ENCODE results near the gene RET.

The RET gene

GRCh38 chr10:43045631-43046287, 31.1 kb upstream of the RET start:
- H3K9ac ChIP-seq (ENCODE audit: low read depth, low read length, poor library complexity) = no peak overlapping the region
- H3K27ac ChIP-seq (replicated peaks; ENCODE audit: low read length) = no peak overlapping the region
- H3K9me3 ChIP-seq (replicated peaks in 1 of 2; ENCODE audit: control insufficient read depth in 2 of 2, insufficient read depth in 1 of 2, low read depth in 1 of 2, low read length in 2 of 2) = no peaks in the 10 kb centered on the region
- H4K91ac ChIP-seq (ENCODE audit: low read depth, low read length, poor library complexity) = no peak overlapping the region
- H3K18ac ChIP-seq (ENCODE audit: low read length) = peak overlapping the region; percentile 80
- peak overlapping the region; percentile 41 for H2BK12ac ChIP-seq (ENCODE audit: low read length)
- no peak overlapping the region for H3K4me2 ChIP-seq (ENCODE audit: insufficient read depth, low read length, poor library complexity, severe bottlenecking)
- H3K23ac ChIP-seq (ENCODE audit: low read depth, low read length, poor library complexity) = peak overlapping the region; percentile 91
- H3K4me3 ChIP-seq (ENCODE audit: low read length in 2 of 2) = no peak overlapping the region
- peak overlapping the region; percentile 38 for H3K14ac ChIP-seq (ENCODE audit: low read length)
- no peak overlapping the region for H2AFZ ChIP-seq (ENCODE audit: low read length)
- H4K8ac ChIP-seq (ENCODE audit: low read depth, low read length) = no peak overlapping the region
- no CpG with 5 or more reads among the region's 11 CpGs for WGBS, 2 donors (ENCODE audit: extremely low coverage in 2 of 2, insufficient read length in 2 of 2, insufficient replicate concordance in 1 of 2)
- H3K79me1 ChIP-seq (ENCODE audit: low read depth, low read length) = peaks cover 2% of the 10 kb centered on the region
- no peak for DNase-seq (ENCODE audit: low spot score)
- H2BK15ac ChIP-seq (ENCODE audit: low read length) = peak overlapping the region; percentile 37
- peak overlapping the region; percentile 88 for H2AK5ac ChIP-seq (ENCODE audit: low read depth, low read length)
- H2BK5ac ChIP-seq (ENCODE audit: low read length) = peak overlapping the region; percentile 75
- H3K36me3 ChIP-seq (replicated peaks in 1 of 2; ENCODE audit: control insufficient read depth in 2 of 2, insufficient read depth in 2 of 2, low read length in 2 of 2) = no peaks in the 10 kb centered on the region
- peaks cover 2 to 10% of the 10 kb centered on the region in 2 donors for H3K4me1 ChIP-seq (ENCODE audit: control insufficient read depth in 2 of 2, insufficient read depth in 1 of 2, low read depth in 1 of 2, low read length in 2 of 2)
- H3K27me3 ChIP-seq (ENCODE audit: control insufficient read depth in 3 of 3, insufficient read depth in 3 of 3, low read depth in 1 of 3, low read length in 3 of 3) = no peaks in the 10 kb centered on the region
- H3K4ac ChIP-seq (ENCODE audit: low read length) = no peak overlapping the region
- no peak overlapping the region for H2BK120ac ChIP-seq (ENCODE audit: low read depth, low read length)

- no peak overlapping the region for H3K4me3 ChIP-seq (ENCODE audit: low read length in 2 of 2)
These were observed 30.4 kb upstream of the RET start for GRCh38 chr10:43046288-43046991.

GRCh38 chr10:43047288-43047970, 29.4 kb upstream of the RET start:
- H3K9me3 ChIP-seq (replicated peaks in 1 of 2; ENCODE audit: control insufficient read depth in 2 of 2, insufficient read depth in 1 of 2, low read depth in 1 of 2, low read length in 2 of 2) = no peaks in the 10 kb centered on the region
- no peak overlapping the region for H3K27ac ChIP-seq (replicated peaks; ENCODE audit: low read length)
- H3K36me3 ChIP-seq (replicated peaks in 1 of 2; ENCODE audit: control insufficient read depth in 2 of 2, insufficient read depth in 2 of 2, low read length in 2 of 2) = no peaks in the 10 kb centered on the region
- no peak overlapping the region for H2BK120ac ChIP-seq (ENCODE audit: low read depth, low read length)
- no peak overlapping the region for H4K91ac ChIP-seq (ENCODE audit: low read depth, low read length, poor library complexity)
- H2BK15ac ChIP-seq (ENCODE audit: low read length) = no peak overlapping the region
- H3K27me3 ChIP-seq (ENCODE audit: control insufficient read depth in 3 of 3, insufficient read depth in 3 of 3, low read depth in 1 of 3, low read length in 3 of 3) = no peaks in the 10 kb centered on the region
- no peak overlapping the region for H2AK5ac ChIP-seq (ENCODE audit: low read depth, low read length)
- no peak overlapping the region for H3K9ac ChIP-seq (ENCODE audit: low read depth, low read length, poor library complexity)
- H3K4me1 ChIP-seq (ENCODE audit: control insufficient read depth in 2 of 2, insufficient read depth in 1 of 2, low read depth in 1 of 2, low read length in 2 of 2) = peaks cover 2 to 8% of the 10 kb centered on the region in 2 donors
- H3K18ac ChIP-seq (ENCODE audit: low read length) = no peak overlapping the region
- DNase-seq (ENCODE audit: low spot score) = no peak
- no peak overlapping the region for H4K8ac ChIP-seq (ENCODE audit: low read depth, low read length)
- H3K4me3 ChIP-seq (ENCODE audit: low read length in 2 of 2) = no peak overlapping the region
- H3K14ac ChIP-seq (ENCODE audit: low read length) = no peak overlapping the region
- no CpG with 5 or more reads among the region's 8 CpGs for WGBS, 2 donors (ENCODE audit: extremely low coverage in 2 of 2, insufficient read length in 2 of 2, insufficient replicate concordance in 1 of 2)
- H2BK5ac ChIP-seq (ENCODE audit: low read length) = no peak overlapping the region
- no peaks in the 10 kb centered on the region for H3K79me1 ChIP-seq (ENCODE audit: low read depth, low read length)
- H2AFZ ChIP-seq (ENCODE audit: low read length) = no peak overlapping the region
- H3K4ac ChIP-seq (ENCODE audit: low read length) = no peak overlapping the region
- no peak overlapping the region for H3K4me2 ChIP-seq (ENCODE audit: insufficient read depth, low read length, poor library complexity, severe bottlenecking)
- no peak overlapping the region for H2BK12ac ChIP-seq (ENCODE audit: low read length)
- no peak overlapping the region for H3K23ac ChIP-seq (ENCODE audit: low read depth, low read length, poor library complexity)

More at GRCh38 chr10:43046288-43046991, 30.4 kb upstream of the RET start:
- no peak overlapping the region for H2BK5ac ChIP-seq (ENCODE audit: low read length)
- H2AFZ ChIP-seq (ENCODE audit: low read length) = no peak overlapping the region
- no CpG with 5 or more reads among the region's 14 CpGs for WGBS, 2 donors (ENCODE audit: extremely low coverage in 2 of 2, insufficient read length in 2 of 2, insufficient replicate concordance in 1 of 2)
- H2AK5ac ChIP-seq (ENCODE audit: low read depth, low read length) = peak overlapping the region; percentile 88
- no peak overlapping the region for H2BK15ac ChIP-seq (ENCODE audit: low read length)
- H3K27ac ChIP-seq (replicated peaks; ENCODE audit: low read length) = no peak overlapping the region
- no peaks in the 10 kb centered on the region for H3K79me1 ChIP-seq (ENCODE audit: low read depth, low read length)
- H2BK120ac ChIP-seq (ENCODE audit: low read depth, low read length) = no peak overlapping the region
- H3K27me3 ChIP-seq (ENCODE audit: control insufficient read depth in 3 of 3, insufficient read depth in 3 of 3, low read depth in 1 of 3, low read length in 3 of 3) = no peaks in the 10 kb centered on the region
- H3K36me3 ChIP-seq (replicated peaks in 1 of 2; ENCODE audit: control insufficient read depth in 2 of 2, insufficient read depth in 2 of 2, low read length in 2 of 2) = no peaks in the 10 kb centered on the region
- H3K23ac ChIP-seq (ENCODE audit: low read depth, low read length, poor library complexity) = peak overlapping the region; percentile 20
- H4K8ac ChIP-seq (ENCODE audit: low read depth, low read length) = peak overlapping the region; percentile 43
- H3K18ac ChIP-seq (ENCODE audit: low read length) = peak overlapping the region; percentile 28
- H3K9me3 ChIP-seq (replicated peaks in 1 of 2; ENCODE audit: control insufficient read depth in 2 of 2, insufficient read depth in 1 of 2, low read depth in 1 of 2, low read length in 2 of 2) = no peaks in the 10 kb centered on the region
- peaks cover 2 to 8% of the 10 kb centered on the region in 2 donors for H3K4me1 ChIP-seq (ENCODE audit: control insufficient read depth in 2 of 2, insufficient read depth in 1 of 2, low read depth in 1 of 2, low read length in 2 of 2)
- peak overlapping the region; percentile 24 for H3K9ac ChIP-seq (ENCODE audit: low read depth, low read length, poor library complexity)
- H4K91ac ChIP-seq (ENCODE audit: low read depth, low read length, poor library complexity) = no peak overlapping the region
- no peak overlapping the region for H3K4ac ChIP-seq (ENCODE audit: low read length)
- H2BK12ac ChIP-seq (ENCODE audit: low read length) = no peak overlapping the region
- no peak for DNase-seq (ENCODE audit: low spot score)
- no peak overlapping the region for H3K4me2 ChIP-seq (ENCODE audit: insufficient read depth, low read length, poor library complexity, severe bottlenecking)
- H3K14ac ChIP-seq (ENCODE audit: low read length) = no peak overlapping the region
